MM.1S (cell line): ENCODE results near the gene HOATZ.

Source experiments
- DNase-seq: peaks from one replicate; pipeline ENCODE4 v3.0.0-alpha.2; 2015
- H2AFZ ChIP-seq: fragments of 300-600 bp; sonication (generic); 2 replicates; pipeline ENCODE4 v1.6.0; 2016; ENCODE audit warnings: antibody characterized with exemption, low read length
- H3F3A ChIP-seq: fragments of 300-600 bp; sonication (generic); 2 replicates; pipeline ENCODE4 v1.6.1; 2016; ENCODE audit warnings: mild to moderate bottlenecking, antibody characterized with exemption, low read length, moderate library complexity, mixed read lengths; ENCODE audit not compliant: insufficient read depth
- H3K27ac ChIP-seq: fragments of 300-600 bp; sonication (generic); 2 replicates; pipeline ENCODE4 v1.5.1; 2016; ENCODE audit warnings: mild to moderate bottlenecking, low read length
- H3K27me3 ChIP-seq: fragments of 300-600 bp; sonication (generic); replicated peaks from 2 replicates; pipeline ENCODE4 v1.6.0; 2016; ENCODE audit warnings: low read length; ENCODE audit not compliant: insufficient read depth
- H3K36me3 ChIP-seq: fragments of 300-600 bp; sonication (generic); replicated peaks from 2 replicates; pipeline ENCODE4 v1.6.1; 2016; ENCODE audit warnings: mild to moderate bottlenecking, low read length, mixed read lengths; ENCODE audit not compliant: insufficient read depth
- H3K4me1 ChIP-seq: fragments of 300-600 bp; sonication (generic); 2 replicates; pipeline ENCODE4 v1.6.1; 2016; ENCODE audit warnings: low read length, mixed read lengths
- H3K4me2 ChIP-seq: fragments of 300-600 bp; sonication (generic); 2 replicates; pipeline ENCODE4 v1.6.0; 2016; ENCODE audit warnings: low read depth, low read length
- H3K4me3 ChIP-seq: fragments of 300-600 bp; sonication (generic); 2 replicates; pipeline ENCODE4 v1.5.1; 2016; ENCODE audit warnings: low read length, mixed read lengths
- H3K79me2 ChIP-seq: fragments of 300-600 bp; sonication (generic); 2 replicates; pipeline ENCODE4 v1.6.1; 2016; ENCODE audit warnings: mixed run types, low read length, mixed read lengths
- H3K9ac ChIP-seq: fragments of 300-600 bp; sonication (generic); 2 replicates; pipeline ENCODE4 v1.6.1; 2016; ENCODE audit warnings: low read length, mixed read lengths
- H3K9me2 ChIP-seq: fragments of 300-600 bp; sonication (generic); replicated peaks from 2 replicates; pipeline ENCODE4 v1.6.1; 2016; ENCODE audit warnings: mild to moderate bottlenecking, low read length, mixed read lengths; ENCODE audit not compliant: insufficient read depth
- H3K9me3 ChIP-seq: fragments of 300-600 bp; sonication (generic); replicated peaks from 2 replicates; pipeline ENCODE4 v1.6.1; 2016; ENCODE audit warnings: mild to moderate bottlenecking, low read length, mixed read lengths; ENCODE audit not compliant: insufficient read depth
- H4K20me1 ChIP-seq: fragments of 300-600 bp; sonication (generic); 2 replicates; pipeline ENCODE4 v1.6.1; 2016; ENCODE audit warnings: mild to moderate bottlenecking, low read length, moderate library complexity, mixed read lengths; ENCODE audit not compliant: insufficient read depth
- EZH2 ChIP-seq: fragments of 300-600 bp; sonication (generic); optimal IDR thresholded peaks from 2 replicates; pipeline ENCODE3; 2017; ENCODE audit warnings: low read depth, mild to moderate bottlenecking, antibody characterized with exemption, low read length, mixed read lengths
- EZH2phosphoT487 ChIP-seq: fragments of 300-600 bp; sonication (generic); IDR thresholded peaks from 2 replicates; pipeline ENCODE4 v1.6.1; 2018; ENCODE audit warnings: antibody characterized with exemption, low read length
- TF ChIP-seq, protein P1 (sequence below): fragments of 300-600 bp; sonication (generic); IDR thresholded peaks from 2 replicates; pipeline ENCODE4 v1.5.1; 2016; ENCODE audit warnings: antibody characterized with exemption, low read length, mixed read lengths

HOATZ gene

DNA sequence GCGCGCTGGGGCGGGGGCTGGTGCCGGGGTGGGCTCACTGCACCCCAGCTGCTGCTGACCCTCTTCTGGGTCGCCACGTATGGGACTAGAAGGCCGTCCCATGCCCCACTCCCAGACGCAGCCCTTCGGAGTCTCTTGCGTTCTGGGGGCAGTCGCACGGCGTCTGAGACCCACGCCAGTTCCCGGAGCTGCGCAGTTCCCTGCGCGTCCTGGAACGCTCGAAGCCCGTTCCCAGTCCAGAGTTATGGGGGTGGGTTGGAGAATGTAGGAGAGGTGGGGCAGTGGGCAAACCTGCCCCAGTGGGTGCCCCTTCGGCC lies 26.3 kb downstream of the HOATZ start:
- H2AFZ ChIP-seq: no peak overlapping the region

DNA sequence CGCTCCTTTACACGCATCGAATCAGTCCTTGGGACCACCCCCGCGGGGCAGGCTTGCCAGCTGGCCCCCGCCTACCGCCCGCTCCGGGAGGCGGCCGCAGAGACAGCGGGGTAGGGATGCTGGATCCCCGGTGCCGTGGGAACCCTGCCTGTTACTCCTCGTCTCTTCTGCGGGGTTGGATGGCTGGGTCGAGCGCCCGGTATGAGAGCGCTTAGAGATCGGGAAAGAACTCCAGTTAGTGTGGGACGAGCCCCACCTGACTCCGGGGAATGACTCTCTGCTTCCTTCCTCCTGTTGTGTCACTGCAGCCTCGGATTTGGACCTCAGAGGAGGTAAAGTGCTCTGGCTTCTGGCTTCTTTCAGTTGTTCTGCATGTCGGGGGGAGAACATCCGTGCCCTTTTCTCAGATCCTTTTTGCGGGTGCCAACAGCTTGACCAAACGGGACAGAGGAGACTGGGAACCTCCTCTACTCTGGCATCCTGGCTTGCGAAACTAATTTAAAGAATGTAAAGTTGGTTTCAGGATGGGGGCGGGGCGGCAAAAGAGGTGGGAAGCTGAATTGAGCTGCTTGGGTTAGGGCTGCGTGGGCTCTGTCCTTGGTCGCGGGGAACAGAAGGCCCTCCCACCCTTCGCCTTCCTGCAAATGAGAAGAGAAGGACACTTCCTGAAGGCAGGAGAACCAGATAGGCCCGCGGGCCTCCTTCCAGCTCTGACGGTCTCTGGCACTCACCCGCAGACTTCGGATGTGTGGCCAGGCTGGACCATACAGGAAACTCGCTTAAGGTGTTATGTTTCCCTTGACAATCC lies 26.9 kb downstream of the HOATZ start:
- TF ChIP-seq EZH2 (no peak), EZH2phosphoT487 (no peak)
- TF ChIP-seq, protein P1, sequence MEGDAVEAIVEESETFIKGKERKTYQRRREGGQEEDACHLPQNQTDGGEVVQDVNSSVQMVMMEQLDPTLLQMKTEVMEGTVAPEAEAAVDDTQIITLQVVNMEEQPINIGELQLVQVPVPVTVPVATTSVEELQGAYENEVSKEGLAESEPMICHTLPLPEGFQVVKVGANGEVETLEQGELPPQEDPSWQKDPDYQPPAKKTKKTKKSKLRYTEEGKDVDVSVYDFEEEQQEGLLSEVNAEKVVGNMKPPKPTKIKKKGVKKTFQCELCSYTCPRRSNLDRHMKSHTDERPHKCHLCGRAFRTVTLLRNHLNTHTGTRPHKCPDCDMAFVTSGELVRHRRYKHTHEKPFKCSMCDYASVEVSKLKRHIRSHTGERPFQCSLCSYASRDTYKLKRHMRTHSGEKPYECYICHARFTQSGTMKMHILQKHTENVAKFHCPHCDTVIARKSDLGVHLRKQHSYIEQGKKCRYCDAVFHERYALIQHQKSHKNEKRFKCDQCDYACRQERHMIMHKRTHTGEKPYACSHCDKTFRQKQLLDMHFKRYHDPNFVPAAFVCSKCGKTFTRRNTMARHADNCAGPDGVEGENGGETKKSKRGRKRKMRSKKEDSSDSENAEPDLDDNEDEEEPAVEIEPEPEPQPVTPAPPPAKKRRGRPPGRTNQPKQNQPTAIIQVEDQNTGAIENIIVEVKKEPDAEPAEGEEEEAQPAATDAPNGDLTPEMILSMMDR: no peak
- Histone ChIP-seq H3K27ac (no peak overlapping the region), H3K79me2 (no peaks in the 10 kb centered on the region), H2AFZ (no peak overlapping the region), H3K9me2 (no peaks in the 10 kb centered on the region), H3K36me3 (no peaks in the 10 kb centered on the region), H3K4me2 (no peak overlapping the region), H3K27me3 (no peaks in the 10 kb centered on the region), H3K4me1 (peaks cover 28% of the 10 kb centered on the region), H3K9me3 (no peaks in the 10 kb centered on the region), H3F3A (peaks cover 8% of the 10 kb centered on the region), H3K4me3 (no peak overlapping the region), H3K9ac (no peak overlapping the region), H4K20me1 (no peaks in the 10 kb centered on the region)
- no peak for DNase-seq

More for the DNA sequence above, 26.3 kb downstream of the HOATZ start:
- no peaks in the 10 kb centered on the region for H3K9me3 ChIP-seq
- H3K4me2 ChIP-seq: peak overlapping the region; percentile 5; the same call in 1 of the 2 replicates
- DNase-seq: no peak
- H3K27ac ChIP-seq: no peak overlapping the region
- H3K79me2 ChIP-seq: no peaks in the 10 kb centered on the region
- no peaks in the 10 kb centered on the region for H3K27me3 ChIP-seq
- H3K9ac ChIP-seq: no peak overlapping the region
- no peaks in the 10 kb centered on the region for H3K36me3 ChIP-seq
- H3K4me1 ChIP-seq: peaks cover 28% of the 10 kb centered on the region
- H3F3A ChIP-seq: peaks cover 8% of the 10 kb centered on the region
- H3K9me2 ChIP-seq: no peaks in the 10 kb centered on the region
- TF ChIP-seq, protein P1: no peak
- TF ChIP-seq EZH2phosphoT487: no peak
- TF ChIP-seq EZH2: no peak
- no peaks in the 10 kb centered on the region for H4K20me1 ChIP-seq
- no peak overlapping the region for H3K4me3 ChIP-seq

DNA sequence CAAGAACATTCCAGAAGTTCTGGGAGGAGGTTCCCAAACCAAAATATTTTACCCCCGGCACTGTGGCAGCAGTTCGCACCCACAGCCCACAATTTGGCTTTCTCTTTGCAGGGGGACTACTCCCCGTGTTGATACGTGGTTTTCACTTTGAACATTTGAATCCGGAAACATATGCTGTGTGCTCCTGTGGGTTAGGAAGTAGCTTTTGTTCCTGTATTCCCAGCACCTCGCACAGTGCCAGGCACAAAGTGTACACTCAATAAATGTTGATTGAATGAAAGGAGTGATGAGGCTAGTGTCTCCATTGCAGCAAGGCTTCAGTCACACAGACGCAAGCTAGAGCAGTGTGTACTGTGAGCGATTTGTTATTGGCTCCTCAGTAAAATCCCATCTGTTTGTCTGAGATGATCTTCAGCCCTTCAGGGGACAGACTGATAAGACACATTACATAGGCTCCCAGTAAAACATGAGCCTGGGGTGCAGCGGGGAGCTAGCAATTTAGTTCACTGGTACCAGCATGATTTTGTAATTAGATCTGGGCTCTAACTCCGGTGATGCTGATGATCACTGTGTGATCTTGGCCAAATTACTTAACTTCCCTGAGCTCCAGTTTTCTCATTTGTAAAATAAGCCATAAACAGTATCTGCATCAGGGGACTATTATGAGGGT lies 28.2 kb downstream of the HOATZ start:
- no peaks in the 10 kb centered on the region for H3K9me3 ChIP-seq
- peaks cover 8% of the 10 kb centered on the region for H3F3A ChIP-seq
- DNase-seq: no peak
- no peaks in the 10 kb centered on the region for H3K36me3 ChIP-seq
- H3K4me1 ChIP-seq: peaks cover 28% of the 10 kb centered on the region
- H3K27ac ChIP-seq: no peak overlapping the region
- H3K4me2 ChIP-seq: no peak overlapping the region
- H3K79me2 ChIP-seq: no peaks in the 10 kb centered on the region
- no peaks in the 10 kb centered on the region for H4K20me1 ChIP-seq
- H3K27me3 ChIP-seq: no peaks in the 10 kb centered on the region
- H3K9me2 ChIP-seq: no peaks in the 10 kb centered on the region
- H3K4me3 ChIP-seq: no peak overlapping the region
- no peak overlapping the region for H2AFZ ChIP-seq
- H3K9ac ChIP-seq: no peak overlapping the region
- TF ChIP-seq EZH2: no peak
- TF ChIP-seq, protein P1: no peak
- TF ChIP-seq EZH2phosphoT487: no peak
